Skeletal muscle satellite cell (primary cell): ENCODE data around the gene F7.

ENCODE experiments used
- H3K27me3 ChIP-seq: 2 replicates; pipeline ENCODE4 v1.7.0; 2013; ENCODE audit warnings: low read length; ENCODE audit not compliant: control insufficient read depth, insufficient read depth
- H3K36me3 ChIP-seq: 2 replicates; pipeline ENCODE4 v1.7.0; 2013; ENCODE audit warnings: mild to moderate bottlenecking, control low read depth, low read length; ENCODE audit not compliant: insufficient read depth
- H3K4me1 ChIP-seq: 2 replicates; pipeline ENCODE4 v1.7.0; 2013; ENCODE audit warnings: low read length; ENCODE audit not compliant: control insufficient read depth, insufficient read depth
- H3K4me2 ChIP-seq: 2 replicates; pipeline ENCODE4 v1.7.0; 2013; ENCODE audit warnings: mild to moderate bottlenecking, low read length
- H3K4me3 ChIP-seq: 2 replicates; pipeline ENCODE4 v1.7.0; 2013; ENCODE audit warnings: low read length
- H3K9ac ChIP-seq: 2 replicates; pipeline ENCODE4 v1.7.0; 2013; ENCODE audit warnings: mild to moderate bottlenecking, low read depth, low read length, moderate library complexity
- H3K9me3 ChIP-seq: replicated peaks from 2 replicates; pipeline ENCODE4 v1.7.0; 2013; ENCODE audit warnings: mild to moderate bottlenecking, control low read depth, low read length

F7 gene

DNA sequence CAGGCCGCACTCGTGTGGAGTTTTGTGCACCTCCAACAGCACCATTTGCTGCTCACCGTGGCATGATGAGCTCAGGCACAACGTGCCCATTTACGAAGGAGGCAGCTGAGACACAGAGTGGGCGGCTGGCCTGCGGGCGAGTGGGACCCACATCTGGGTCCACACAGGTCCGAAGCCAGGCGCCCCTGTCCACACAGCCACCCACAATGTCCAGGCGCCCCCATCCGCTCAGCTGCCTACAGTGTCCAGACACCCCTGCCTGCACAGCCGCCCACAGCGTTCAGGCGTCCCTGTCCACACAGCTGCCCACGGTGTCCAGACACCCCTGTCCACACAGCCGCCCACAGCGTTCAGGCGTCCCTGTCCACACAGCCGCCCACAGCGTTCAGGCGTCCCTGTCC is 42.5 kb upstream of the F7 start:
- Histone ChIP-seq H3K4me1 (peaks cover 14% of the 10 kb centered on the region), H3K9me3 (no peaks in the 10 kb centered on the region), H3K27me3 (no peaks in the 10 kb centered on the region), H3K36me3 (no peaks in the 10 kb centered on the region), H3K4me3 (no peak overlapping the region), H3K9ac (no peak overlapping the region), H3K4me2 (no peak overlapping the region)

DNA sequence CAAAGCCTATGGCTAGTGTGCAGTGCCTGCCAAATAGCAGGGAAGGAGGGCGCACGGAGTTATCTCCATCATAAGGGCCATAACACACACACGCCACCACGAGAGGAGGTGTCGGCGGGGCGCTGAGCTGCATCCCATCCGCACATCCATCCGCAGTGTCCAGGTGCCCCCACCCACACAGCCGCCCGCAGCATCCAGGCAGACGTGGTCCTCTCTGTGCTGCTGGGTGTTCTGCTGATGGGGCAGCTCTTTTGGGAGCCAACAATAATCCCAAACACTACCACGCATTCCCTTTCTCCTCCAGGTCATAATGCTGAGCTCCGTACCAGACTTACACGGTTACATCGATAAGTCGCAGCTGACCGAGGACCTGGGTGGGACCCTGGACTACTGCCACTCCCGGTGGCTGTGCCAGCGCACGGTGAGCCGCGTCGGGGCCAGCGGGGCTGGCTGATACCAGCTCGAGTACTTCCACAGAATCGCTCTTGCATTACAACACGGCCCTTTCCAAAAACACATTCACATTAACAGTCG is 41.5 kb upstream of the F7 start:
- peak overlapping the region; percentile 58 for H3K4me3 ChIP-seq
- peak overlapping the region; percentile 20 for H3K9ac ChIP-seq
- H3K27me3 ChIP-seq, result no peaks in the 10 kb centered on the region
- peaks cover 14% of the 10 kb centered on the region for H3K4me1 ChIP-seq
- H3K4me2 ChIP-seq, result peak overlapping the region; percentile 81
- H3K9me3 ChIP-seq, result no peaks in the 10 kb centered on the region
- no peaks in the 10 kb centered on the region for H3K36me3 ChIP-seq

DNA sequence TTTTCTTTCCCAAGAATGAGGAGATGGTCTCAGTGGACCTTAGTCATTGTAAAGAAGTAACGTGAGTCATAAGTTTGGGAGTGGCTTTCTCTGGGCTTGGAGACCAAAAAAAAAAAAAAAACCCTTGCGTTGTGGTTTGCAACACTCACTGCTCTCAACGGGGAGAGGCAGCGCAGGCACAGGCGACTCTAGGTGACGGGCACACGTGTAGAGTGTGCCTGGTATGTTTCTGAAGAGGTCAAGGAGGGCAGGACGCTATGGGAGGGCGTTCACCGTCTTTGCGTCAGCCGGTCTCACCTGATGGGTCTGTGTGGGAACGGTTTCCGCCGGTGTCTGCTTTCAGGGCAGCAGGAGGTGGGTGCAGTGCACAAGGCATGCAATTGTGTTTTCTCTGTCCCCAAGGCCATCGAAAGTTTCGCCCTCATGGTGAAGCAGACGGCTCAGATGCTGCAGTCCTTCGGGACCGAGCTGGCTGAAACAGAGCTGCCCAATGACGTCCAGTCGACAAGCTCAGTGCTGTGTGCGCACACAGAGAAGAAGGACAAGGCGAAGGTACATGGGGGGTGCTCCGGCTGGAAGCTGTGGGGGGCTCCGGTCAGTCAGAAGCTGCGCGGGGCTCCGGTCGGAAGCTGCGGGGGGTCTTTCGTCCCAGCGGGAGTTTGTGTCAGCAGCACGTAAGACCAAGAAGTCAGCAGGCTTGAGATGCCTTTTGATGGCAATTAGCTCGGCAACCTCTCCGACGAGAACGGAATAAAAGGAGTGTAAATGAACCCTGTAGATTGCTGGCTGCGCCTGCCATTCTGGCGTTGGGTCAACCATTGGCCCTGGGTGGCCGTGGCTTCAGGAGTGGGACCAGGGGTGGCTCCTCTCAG is 40.8 kb upstream of the F7 start:
- no peaks in the 10 kb centered on the region for H3K36me3 ChIP-seq
- no peaks in the 10 kb centered on the region for H3K9me3 ChIP-seq
- no peaks in the 10 kb centered on the region for H3K27me3 ChIP-seq
- H3K4me2 ChIP-seq, result peak overlapping the region; percentile 81
- peak overlapping the region; percentile 11 for H3K4me3 ChIP-seq
- H3K9ac ChIP-seq, result no peak overlapping the region
- peaks cover 14% of the 10 kb centered on the region for H3K4me1 ChIP-seq

DNA sequence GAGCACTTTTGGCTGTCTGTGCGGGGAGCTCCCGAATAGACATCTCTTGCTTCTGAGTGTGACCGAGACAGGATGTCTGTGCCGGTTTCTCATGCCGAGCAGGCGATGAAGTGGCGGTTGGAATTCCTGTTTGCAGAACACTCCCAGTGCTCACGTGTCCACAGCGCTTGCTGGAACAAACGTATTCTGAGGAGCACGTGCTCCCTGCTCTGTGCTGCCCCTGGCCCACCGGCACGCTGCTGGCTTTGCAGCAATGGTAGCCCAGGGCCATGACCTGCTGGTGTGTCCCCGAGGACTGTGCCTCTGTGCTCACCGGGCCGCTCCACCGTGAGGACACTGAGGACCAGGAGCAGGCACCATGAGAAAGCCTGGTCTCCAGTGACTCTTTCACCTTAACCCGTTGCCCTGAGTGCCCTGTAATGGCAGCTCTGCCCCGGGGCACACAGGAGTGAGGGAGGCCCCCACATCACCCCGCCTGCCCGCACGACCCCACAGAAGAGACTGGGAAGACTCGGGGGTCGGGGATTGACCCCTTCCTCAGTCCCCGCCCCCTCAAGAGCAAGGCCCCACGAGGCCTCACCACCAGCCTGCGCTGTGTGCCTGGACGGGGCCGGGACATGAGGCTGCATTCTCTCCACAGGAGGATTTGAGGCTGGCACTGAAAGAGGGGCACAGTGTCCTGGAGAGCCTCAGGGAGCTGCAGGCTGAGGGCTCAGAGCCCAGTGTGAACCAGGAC is 40.0 kb upstream of the F7 start:
- Histone ChIP-seq H3K4me3 (no peak overlapping the region), H3K4me1 (peaks cover 14% of the 10 kb centered on the region), H3K9ac (no peak overlapping the region), H3K9me3 (no peaks in the 10 kb centered on the region), H3K27me3 (no peaks in the 10 kb centered on the region), H3K36me3 (peaks cover 2% of the 10 kb centered on the region), H3K4me2 (no peak overlapping the region)

DNA sequence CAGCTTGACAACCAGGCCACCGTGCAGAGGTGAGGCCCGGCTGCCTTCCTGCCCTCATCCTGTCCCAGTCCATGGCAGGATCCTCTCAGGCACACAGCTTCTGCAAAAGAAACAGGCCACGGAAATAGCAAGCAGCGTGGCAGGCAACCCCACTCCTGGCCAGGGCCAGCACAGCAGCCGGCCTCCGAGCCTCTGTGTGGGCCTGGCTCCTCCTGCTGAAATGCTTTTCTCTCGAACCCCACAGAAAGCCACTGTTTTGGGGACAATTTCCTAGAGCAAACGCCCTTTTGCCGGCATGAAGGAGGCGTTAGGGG is 39.5 kb upstream of the F7 start:
- Histone ChIP-seq H3K36me3 (peaks cover 2% of the 10 kb centered on the region), H3K9ac (no peak overlapping the region), H3K4me1 (peaks cover 14% of the 10 kb centered on the region), H3K4me2 (no peak overlapping the region), H3K27me3 (no peaks in the 10 kb centered on the region), H3K9me3 (no peaks in the 10 kb centered on the region), H3K4me3 (no peak overlapping the region)

DNA sequence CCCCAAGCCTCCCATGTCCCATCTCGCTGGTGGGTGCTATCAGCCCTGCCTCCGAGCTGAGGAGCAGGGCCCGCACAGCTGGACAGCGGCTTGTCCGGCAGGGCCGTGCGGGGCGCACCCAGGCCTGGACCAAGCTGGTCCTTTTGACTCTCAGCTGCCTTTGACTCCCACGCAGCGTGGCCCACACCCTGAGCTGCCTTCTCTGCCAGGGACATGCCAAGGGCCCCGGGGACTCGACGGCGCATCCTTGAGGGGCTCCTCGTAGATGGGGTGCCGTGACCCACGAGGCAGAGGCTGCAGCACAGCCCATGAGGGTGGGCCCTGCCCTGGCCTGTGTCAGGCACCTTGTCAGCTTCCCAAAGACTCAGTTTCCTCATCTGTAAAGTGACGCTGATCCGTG is 38.8 kb upstream of the F7 start:
- H3K36me3 ChIP-seq, result peaks cover 2% of the 10 kb centered on the region
- no peaks in the 10 kb centered on the region for H3K9me3 ChIP-seq
- H3K9ac ChIP-seq, result no peak overlapping the region
- H3K4me2 ChIP-seq, result no peak overlapping the region
- H3K4me3 ChIP-seq, result no peak overlapping the region
- no peaks in the 10 kb centered on the region for H3K27me3 ChIP-seq
- H3K4me1 ChIP-seq, result peaks cover 14% of the 10 kb centered on the region

DNA sequence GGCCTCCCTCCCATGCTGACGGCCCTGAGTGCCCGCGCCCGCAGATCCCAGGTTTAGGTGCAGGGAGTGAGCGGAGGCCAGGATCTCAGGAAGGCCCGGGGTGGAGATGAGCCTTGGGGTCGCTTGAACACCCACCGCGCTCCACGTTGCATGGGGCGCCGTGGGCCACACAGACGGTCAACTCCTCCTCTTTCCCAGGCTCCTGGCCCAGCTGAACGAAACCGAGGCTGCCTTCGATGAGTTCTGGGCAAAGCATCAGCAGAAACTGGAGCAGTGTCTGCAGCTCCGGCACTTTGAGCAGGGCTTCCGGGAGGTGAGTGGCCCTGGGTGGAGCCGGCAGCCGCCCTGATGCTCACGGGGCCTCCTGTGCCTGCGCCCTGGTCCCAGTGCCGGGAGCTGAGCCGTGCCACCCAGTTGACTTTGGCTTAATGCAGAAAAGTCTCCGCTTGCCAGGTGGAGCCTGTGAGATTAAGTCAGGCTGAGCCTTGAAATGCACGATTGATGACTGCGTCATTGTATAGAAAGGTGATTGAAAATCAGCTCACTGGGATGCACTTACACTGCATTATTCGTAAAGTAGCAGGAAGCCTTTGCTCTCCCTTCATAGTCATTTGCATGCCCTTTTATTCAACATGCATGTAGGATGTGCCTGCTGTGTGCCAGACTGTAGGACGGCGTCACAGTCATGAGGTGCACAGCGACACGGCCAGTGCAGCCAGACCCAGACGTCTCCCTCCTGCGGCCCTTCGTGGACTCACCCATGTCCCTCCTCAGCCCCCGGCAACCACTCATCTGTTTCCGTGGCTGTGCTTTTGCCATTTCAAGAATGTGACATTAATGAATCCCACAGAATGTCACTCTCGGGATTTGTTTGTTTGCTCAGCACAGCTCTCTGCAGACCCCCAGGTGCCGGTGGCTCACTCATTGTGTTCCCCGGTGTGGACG is 35.5 kb upstream of the F7 start:
- peaks cover 2% of the 10 kb centered on the region for H3K4me1 ChIP-seq
- H3K9ac ChIP-seq, result no peak overlapping the region
- H3K36me3 ChIP-seq, result peaks cover 2% of the 10 kb centered on the region

DNA sequence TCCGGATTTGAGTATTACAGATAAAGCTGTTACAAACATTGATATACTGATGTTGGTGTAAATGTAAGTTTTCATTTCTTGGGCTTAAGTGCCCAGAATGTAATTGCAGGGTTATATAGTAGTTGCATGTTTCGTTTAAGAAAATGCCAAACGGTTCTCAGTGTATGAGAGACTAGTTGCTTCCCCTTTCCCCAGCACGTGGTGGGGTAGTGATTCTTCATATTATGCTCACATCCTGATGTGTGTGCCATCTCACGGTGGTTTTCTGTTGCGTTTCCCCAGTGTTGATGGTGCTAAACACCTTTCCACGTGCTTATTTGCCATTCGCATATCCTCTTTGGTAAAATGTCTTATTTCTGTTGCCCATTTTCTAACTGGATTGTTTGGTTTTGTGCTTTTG is 34.7 kb upstream of the F7 start:
- Histone ChIP-seq H3K27me3 (no peaks in the 10 kb centered on the region), H3K36me3 (peaks cover 2% of the 10 kb centered on the region), H3K9ac (no peak overlapping the region), H3K4me2 (no peak overlapping the region), H3K9me3 (no peaks in the 10 kb centered on the region), H3K4me1 (no peaks in the 10 kb centered on the region), H3K4me3 (no peak overlapping the region)

More for the DNA sequence above, 35.5 kb upstream of the F7 start:
- no peak overlapping the region for H3K4me3 ChIP-seq
- no peak overlapping the region for H3K4me2 ChIP-seq
- H3K27me3 ChIP-seq, result no peaks in the 10 kb centered on the region
- no peaks in the 10 kb centered on the region for H3K9me3 ChIP-seq

DNA sequence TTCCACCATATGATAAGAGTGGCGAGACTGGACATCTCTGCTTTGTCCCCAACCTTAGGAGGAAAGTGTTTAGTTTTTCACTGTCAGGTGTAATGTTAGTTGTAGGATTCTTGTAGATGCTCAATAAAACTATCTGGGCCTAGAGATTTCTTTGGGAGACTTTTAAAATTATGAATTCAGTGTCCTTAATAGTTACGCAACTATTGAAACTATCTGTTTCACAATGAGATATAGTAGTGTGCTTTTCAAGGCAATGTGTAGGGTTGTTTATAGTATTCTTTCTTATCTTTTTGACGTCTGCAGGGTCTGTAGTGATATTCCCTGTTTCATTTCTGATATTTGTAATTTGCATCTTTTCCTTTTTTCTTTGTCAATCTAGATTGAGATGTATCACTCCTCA is 33.2 kb upstream of the F7 start:
- Histone ChIP-seq H3K9me3 (no peaks in the 10 kb centered on the region), H3K9ac (no peak overlapping the region), H3K4me3 (no peak overlapping the region), H3K27me3 (no peaks in the 10 kb centered on the region), H3K4me2 (no peak overlapping the region), H3K36me3 (peaks cover 10% of the 10 kb centered on the region), H3K4me1 (no peaks in the 10 kb centered on the region)

DNA sequence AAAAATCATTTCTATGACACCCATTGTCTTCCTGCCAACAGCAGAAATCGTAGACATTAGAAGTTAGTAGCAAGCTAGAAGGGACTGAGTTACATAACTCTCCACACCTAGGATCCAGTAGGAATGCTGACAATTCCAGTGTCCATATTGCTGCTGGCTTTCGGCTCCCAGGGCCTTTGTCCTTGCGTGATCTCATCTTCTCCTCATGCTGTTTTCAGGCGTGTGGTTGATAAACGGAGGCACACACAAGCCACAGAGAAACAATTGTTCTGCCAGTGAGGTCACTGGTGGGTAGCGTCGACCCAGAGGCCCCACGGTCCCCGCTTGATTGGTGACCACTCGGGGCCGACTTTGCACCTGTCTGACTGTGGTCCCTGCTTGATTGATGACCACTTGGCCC is 31.6 kb upstream of the F7 start:
- H3K36me3 ChIP-seq, result peaks cover 10% of the 10 kb centered on the region

DNA sequence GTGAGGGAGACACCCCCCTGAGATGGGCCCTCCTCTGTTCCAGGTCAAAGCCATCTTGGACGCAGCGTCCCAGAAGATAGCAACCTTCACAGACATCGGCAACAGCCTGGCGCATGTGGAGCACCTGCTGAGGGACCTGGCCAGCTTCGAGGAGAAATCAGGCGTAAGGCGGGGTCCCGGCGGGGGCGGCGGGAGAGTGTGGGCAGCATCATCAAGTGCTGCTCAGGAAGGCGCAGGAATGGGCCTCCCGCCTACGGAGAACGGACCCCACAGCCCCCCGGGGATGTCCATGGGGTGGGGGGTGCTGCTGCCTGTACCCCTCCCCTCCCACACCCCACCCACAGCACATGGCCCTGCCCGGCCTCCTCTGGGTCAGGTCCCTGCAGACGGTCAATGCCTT is 31.2 kb upstream of the F7 start:
- no peak overlapping the region for H3K4me2 ChIP-seq
- peaks cover 10% of the 10 kb centered on the region for H3K4me1 ChIP-seq
- H3K27me3 ChIP-seq, result no peaks in the 10 kb centered on the region
- H3K4me3 ChIP-seq, result no peak overlapping the region
- no peaks in the 10 kb centered on the region for H3K9me3 ChIP-seq
- no peak overlapping the region for H3K9ac ChIP-seq
- H3K36me3 ChIP-seq, result peaks cover 10% of the 10 kb centered on the region

More for the DNA sequence above, 31.6 kb upstream of the F7 start:
- Histone ChIP-seq H3K4me3 (no peak overlapping the region), H3K27me3 (no peaks in the 10 kb centered on the region), H3K9ac (no peak overlapping the region), H3K4me1 (peaks cover 5% of the 10 kb centered on the region), H3K4me2 (no peak overlapping the region), H3K9me3 (no peaks in the 10 kb centered on the region)
